AG04449 (cell line): ENCODE data around the gene NR2C2.

ENCODE experiments used
- CTCF ChIA-PET: fragments of 350-600 bp; formaldehyde crosslinking; extraction: SDS; loops from one replicate; lab custom pipeline; 2021; ENCODE audit warnings: antibody characterized with exemption; lab: Yijun Ruan, JAX
- POLR2A ChIA-PET: fragments of 400-600, 350-600 bp; formaldehyde crosslinking; extraction: SDS; loops from one replicate; lab custom pipeline; 2020; ENCODE audit warnings: antibody characterized with exemption, inconsistent platforms; lab: Yijun Ruan, JAX
- DNase-seq: peaks from one replicate; pipeline ENCODE4 v3.0.0-alpha.2; 2010; ENCODE audit warnings: low read depth, low spot score
- H3K4me3 ChIP-seq: 2 replicates; pipeline ENCODE4 v1.5.1; 2011; ENCODE audit warnings: low read depth, mild to moderate bottlenecking, control low read depth, low read length
- CTCF ChIP-seq: IDR thresholded peaks from one replicate; pipeline ENCODE4 v1.5.1; 2011; ENCODE audit warnings: mild to moderate bottlenecking, moderate library complexity, low read length, control low read depth, inconsistent platforms; ENCODE audit not compliant: insufficient read depth; ENCODE audit errors: missing control alignments

NR2C2 gene

DNA sequence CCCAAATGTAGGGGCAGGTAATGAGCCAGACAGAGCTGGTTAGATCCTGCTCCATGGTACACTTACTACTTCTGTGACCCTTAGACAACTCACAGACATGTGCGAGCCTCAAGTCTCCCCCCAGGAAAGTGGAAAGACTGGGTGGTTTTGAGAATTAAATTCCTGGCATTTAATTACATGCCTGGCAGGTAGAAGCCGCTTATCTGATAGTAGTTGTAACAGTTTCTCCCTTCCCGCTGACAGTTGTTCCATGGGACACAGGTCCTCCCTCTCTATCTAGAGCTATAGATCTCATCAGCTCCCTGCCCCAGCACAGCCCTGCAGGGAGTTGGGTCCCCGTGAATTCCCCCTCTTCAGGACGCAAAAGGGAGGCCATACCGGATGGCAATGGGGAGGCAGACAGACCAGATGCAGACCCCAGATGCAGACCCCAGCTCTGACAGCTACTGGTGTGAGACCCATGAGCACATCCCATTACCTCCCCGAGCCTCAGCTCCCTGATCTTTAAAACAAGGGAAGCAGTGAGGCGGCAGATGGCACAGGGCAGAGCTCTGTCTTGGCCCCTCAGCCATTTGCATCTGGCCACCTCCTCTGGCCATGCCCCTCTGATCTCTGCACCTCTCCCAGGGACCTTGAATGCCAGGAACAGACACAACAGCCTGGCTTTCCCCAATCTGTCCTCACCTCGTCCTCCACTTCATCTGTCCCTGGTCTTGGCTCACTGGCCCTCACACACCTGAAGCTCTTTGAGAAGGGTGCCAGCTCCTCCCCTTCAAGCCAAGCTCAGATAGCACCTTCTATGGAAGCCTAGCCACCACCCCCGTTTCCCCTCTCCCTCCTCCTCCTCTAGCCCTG lies 34.1 kb upstream of the NR2C2 start:
- DNase-seq = no peak
- no peak overlapping the region for H3K4me3 ChIP-seq
- TF ChIP-seq CTCF = no peak
- POLR2A ChIA-PET = no interaction called here
- CTCF ChIA-PET = interaction anchor here (0.7 to 1.9 kb wide), 4 partner anchors 8 to 239 kb away, joined by 3 to 6 read pairs (median 4); no protein-coding TSS in a partner anchor

DNA sequence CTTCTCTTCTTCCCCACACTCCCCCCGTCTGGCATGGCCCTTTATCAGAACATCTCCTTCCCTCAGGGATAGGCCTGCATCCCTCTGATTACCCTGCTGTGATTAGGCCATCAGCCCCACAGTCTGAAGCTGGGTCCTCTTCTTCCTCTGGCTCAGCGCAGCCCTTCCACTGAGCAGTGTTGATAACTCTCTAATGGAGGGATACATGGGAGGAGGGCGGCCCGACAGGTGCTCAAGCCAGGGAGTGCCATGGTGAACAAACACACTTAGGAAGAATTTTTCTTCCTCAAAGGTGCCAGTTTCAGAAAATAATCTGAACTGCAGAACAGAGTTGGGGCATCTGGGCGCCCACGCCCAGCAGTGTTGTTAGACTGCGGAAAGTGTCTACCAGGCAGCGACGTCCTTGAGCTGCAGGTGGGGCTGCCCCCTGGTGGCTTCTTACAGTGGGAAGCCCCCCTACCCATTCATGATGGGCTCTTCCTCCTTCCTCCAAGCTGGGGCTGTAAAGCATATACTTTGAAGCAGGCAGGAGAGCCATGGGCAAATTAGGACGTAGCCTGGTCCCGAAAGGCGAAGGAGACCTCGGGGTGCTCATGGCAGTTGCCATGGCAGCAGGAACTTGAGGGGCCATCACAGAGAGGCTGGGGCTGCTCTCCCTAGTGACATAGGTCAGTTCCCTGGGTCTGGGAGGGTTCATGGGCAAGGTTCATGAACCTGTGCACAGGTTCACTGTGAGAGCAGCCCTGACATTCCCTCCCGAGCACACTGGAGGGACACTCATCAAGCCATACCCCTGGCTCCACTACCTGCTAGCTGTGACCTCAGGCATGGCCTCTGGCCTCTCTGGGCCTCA lies 33.2 kb upstream of the NR2C2 start:
- CTCF ChIA-PET = interaction anchor here (1.9 kb wide), 1 partner anchor 9 kb away, joined by 6 read pairs; no protein-coding TSS in a partner anchor
- TF ChIP-seq CTCF = no peak
- POLR2A ChIA-PET = no interaction called here
- no peak overlapping the region for H3K4me3 ChIP-seq
- DNase-seq = no peak

GRCh38 chr3:14914779-14915117 lies 32.6 kb upstream of the NR2C2 start:
- CTCF ChIA-PET = no interaction called here
- no peak for TF ChIP-seq CTCF
- POLR2A ChIA-PET = no interaction called here
- H3K4me3 ChIP-seq = no peak overlapping the region
- no peak for DNase-seq

- DNase-seq = no peak
- no peak for TF ChIP-seq CTCF
- POLR2A ChIA-PET = no interaction called here
- no peak overlapping the region for H3K4me3 ChIP-seq
- CTCF ChIA-PET = interaction anchor here (0.8 to 12.1 kb wide), 5 partner anchors 11 to 407 kb away, joined by 3 to 272 read pairs (median 4); partner anchors contain the start of gene C3orf20
Measured at GRCh38 chr3:14915636-14916222, 31.7 kb upstream of the NR2C2 start.

- POLR2A ChIA-PET = no interaction called here
- no peak for TF ChIP-seq CTCF
- CTCF ChIA-PET = interaction anchor here (0.6 to 12.1 kb wide), 7 partner anchors 9 to 1263 kb away, joined by 3 to 272 read pairs (median 3); partner anchors contain the start of gene C3orf20
- no peak overlapping the region for H3K4me3 ChIP-seq
- DNase-seq = no peak
Measured at GRCh38 chr3:14918356-14918860, 29.0 kb upstream of the NR2C2 start.
